IPS-11a (cell line): ENCODE results near the gene HDGF.

Source experiments
- H3K4me3 ChIP-seq: one replicate; pipeline ENCODE4 v1.5.1; 2013; ENCODE audit warnings: low read depth, low read length, control low read depth

The HDGF gene

GRCh38 chr1:156746728-156747631, 4.5 kb downstream of the HDGF start:
- peak overlapping the region; percentile 54 for H3K4me3 ChIP-seq

DNA sequence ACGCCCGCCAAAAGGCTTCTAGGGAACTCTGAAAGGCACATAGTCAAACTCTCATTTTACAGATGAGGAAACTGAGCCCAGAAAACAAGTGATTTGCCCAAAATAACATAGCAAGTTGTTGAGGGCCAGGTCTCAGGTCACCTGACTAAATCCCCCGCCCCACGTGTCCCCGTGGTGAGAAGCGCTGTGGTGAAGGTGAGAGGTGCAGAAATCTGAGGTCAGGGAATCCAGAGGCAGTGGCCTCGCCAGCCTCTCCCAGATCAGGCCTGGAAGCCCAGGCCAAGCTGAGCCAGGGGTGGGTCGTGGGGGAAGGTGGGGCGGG, 5.1 kb downstream of the HDGF start:
- H3K4me3 ChIP-seq = no peak overlapping the region

DNA sequence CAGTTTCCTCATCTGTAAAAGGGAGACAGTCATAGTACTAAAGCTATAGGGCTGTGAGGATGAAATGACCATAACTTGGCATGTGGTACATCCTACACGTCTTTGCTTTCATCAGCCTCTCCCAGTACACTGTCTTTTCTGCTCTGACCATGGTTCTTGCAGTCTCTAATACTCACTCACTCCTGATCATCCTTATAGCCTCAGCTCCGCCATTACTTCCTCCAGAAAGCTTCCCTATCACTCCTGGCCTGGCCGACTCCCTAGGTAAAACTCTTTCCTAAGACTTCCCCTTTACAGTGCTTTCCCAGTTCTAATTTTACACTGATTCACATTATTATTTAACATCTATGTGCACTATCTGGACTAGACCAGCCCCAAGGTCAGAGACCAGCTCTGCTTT, 5.6 kb downstream of the HDGF start:
- no peak overlapping the region for H3K4me3 ChIP-seq

- no peak overlapping the region for H3K4me3 ChIP-seq
Observed at GRCh38 chr1:156744786-156745419, 6.6 kb downstream of the HDGF start.

- H3K4me3 ChIP-seq = no peak overlapping the region
Observed at GRCh38 chr1:156744344-156744743, 7.1 kb downstream of the HDGF start.

- no peak overlapping the region for H3K4me3 ChIP-seq
Observed at GRCh38 chr1:156743367-156744302, 7.8 kb downstream of the HDGF start.

- no peak overlapping the region for H3K4me3 ChIP-seq
Observed at GRCh38 chr1:156742801-156743200, 8.7 kb downstream of the HDGF start.

DNA sequence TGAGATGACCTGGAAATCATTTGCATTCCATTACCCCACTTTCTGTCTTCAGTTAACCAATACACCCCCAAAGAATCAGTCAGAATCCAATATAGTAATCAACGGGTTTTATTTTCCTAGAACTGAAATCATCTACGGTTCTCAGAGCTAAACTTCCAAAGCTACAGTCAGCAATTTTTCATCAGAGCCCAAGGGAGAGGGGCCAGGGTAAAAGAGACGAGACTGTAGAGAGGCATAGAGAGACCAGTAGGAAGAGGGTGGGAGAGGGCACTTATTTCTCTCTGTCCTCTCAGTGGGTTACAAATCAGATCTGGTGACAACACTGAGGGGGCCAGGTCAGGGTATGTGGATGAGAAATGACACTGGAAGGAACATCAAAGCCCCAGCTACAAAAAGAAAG, 9.5 kb downstream of the HDGF start:
- H3K4me3 ChIP-seq = no peak overlapping the region

DNA sequence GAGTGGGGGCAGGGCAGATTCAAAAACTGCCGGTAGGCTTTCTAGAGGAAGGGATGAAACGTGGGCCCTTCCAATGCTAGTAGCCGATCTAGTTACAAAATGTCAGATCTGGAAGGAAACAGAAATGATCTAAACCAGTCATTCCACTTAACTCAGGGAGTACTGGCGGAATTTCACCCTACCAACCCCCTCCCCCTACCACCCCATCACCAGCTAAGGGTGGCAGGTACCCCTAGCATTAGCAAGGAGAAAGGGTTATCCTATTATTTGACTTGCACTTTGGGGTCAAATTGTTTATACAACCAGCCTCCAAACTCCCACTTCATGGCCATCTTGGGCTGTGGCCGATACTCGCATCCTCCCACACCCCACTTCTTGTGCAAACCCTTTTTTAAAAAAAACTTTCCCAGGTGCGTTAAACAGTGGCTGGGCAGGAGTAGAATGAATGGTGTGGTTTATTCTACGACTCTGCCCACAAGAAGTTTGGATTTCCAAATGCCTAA, 9.9 kb downstream of the HDGF start:
- H3K4me3 ChIP-seq = peak overlapping the region; percentile 20

DNA sequence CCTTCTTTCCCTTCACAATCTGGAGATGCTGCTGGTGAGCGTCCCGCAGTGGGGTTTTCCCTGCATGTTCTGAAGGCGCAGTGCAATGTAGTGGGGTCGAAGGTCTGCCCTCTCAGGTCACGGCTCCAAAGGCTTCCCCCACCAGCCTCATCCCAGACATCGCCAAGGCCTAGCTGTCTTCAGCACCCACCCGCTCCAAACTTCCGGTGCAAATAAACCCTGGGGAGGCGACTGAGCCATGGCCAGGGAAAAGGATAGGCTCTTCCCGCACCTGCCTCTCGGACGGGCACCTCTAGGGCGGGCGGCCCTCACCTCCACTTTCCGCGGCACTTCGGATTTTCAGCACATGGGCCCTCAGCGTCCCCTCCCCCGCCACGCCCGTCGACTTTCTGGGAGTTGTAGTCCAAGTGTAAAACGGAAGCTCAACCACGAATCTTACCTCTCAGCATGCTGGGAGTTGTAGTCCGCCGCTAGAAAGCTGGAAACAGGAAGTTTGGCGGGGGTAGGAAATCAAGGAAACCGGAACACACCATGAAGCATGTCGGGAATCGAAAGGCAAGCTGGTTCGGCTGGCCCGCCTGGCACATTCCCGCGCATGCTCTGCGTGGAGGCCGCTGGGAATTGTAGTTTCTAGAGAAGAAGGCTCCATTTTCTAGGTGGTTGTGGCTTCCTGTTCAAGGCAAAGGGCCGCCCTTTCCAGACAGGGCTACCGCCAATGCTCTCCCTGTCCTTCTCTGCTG, 10.6 kb downstream of the HDGF start, which contains the start of gene MRPL24:
MRPL24 (minus strand) TSS at position 348 of the 740 bp plus-strand sequence. CDS start 2,384 bp downstream, outside the sequence.
- peak within 1 kb of the TSS; percentile 76 for H3K4me3 ChIP-seq

- H3K4me3 ChIP-seq = peak overlapping the region; percentile 76
Observed at GRCh38 chr1:156740237-156740740, 11.2 kb downstream of the HDGF start.

GRCh38 chr1:156738916-156739315, 12.6 kb downstream of the HDGF start:
- no peak overlapping the region for H3K4me3 ChIP-seq

- H3K4me3 ChIP-seq = no peak overlapping the region
Observed at GRCh38 chr1:156738407-156738806, 13.1 kb downstream of the HDGF start.

- no peak overlapping the region for H3K4me3 ChIP-seq
Observed at GRCh38 chr1:156733989-156734584, 17.4 kb downstream of the HDGF start.

GRCh38 chr1:156728599-156729462, 22.6 kb downstream of the HDGF start, which contains the start of gene ISG20L2:
Gene ISG20L2, minus strand, starts transcription at chr1:156728766. Its CDS starts 1,114 bp downstream, at chr1:156727652.
- H3K4me3 ChIP-seq = peak within 1 kb of the TSS; percentile 100

DNA sequence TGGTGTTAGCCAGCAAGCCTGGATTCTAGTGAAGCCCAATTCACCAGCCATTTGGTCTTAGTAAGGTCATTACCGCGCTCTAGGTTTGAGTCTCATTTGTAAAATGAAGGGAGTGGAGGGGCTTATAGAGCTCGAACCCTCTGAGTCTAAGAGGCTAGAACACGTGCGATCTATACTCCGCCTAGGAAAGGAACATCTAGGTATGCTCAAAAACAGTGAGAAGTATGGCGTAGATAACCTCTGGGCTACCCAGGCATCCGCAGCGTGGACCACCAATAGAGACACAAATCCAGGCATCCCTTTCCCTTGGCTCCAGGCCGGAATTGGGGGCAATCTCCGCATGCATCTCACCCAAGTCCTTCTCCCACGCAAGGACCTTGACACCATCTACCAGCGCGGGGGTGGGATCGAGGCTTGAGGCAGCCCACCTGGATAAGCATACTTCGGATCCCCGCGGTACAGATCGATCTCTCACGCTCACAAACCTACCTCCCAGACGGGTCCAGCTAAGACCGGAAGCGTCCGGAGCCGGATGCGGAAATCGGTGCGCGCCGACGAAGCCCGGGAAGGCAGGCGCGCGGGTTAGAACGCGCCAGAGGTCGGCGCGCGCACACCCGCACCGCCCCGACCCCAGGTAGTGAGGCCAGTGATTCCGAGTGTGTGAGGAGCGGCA, 23.4 kb downstream of the HDGF start, which contains the start of gene METTL25B:
METTL25B (plus strand) TSS at position 544 of the 673 bp plus-strand sequence. CDS start 636 bp downstream, outside the sequence.
- H3K4me3 ChIP-seq = peak within 1 kb of the TSS; percentile 100

- peak overlapping the region; percentile 100 for H3K4me3 ChIP-seq
Observed at GRCh38 chr1:156727492-156727891, 24.0 kb downstream of the HDGF start.
